NCI-H187 treated with DMSO at 0.1 percent for 48 hours (cell line): ENCODE measurements around the gene DEFB124.
"Not testable (repeated sequence)": the region's sequence is repeated elsewhere in the genome, so short reads cannot be mapped to it uniquely, and the experiment has no call there.

Source experiments
- DNase-seq: peaks from one replicate; lab custom pipeline; 2025; lab: John Stamatoyannopoulos, UW

DEFB124 gene

GRCh38 chr20:31474758-31475427 lies at the start of gene DEFB124, which contains the start of gene REM1:
DEFB124 (minus strand) TSS chr20:31475127; CDS start chr20:31473013, 2,114 bp downstream.
REM1 (plus strand) TSS chr20:31475288; CDS start chr20:31476446, 1,158 bp downstream.
- DNase-seq = no peak

GRCh38 chr20:31523361-31524283 lies 48.7 kb upstream of the DEFB124 start:
- no peak for DNase-seq

GRCh38 chr20:31522731-31523130 lies 47.8 kb upstream of the DEFB124 start:
- DNase-seq = no peak

GRCh38 chr20:31521267-31521666 lies 46.3 kb upstream of the DEFB124 start:
- not testable (repeated sequence) for DNase-seq

- DNase-seq = no peak
Measured at GRCh38 chr20:31517373-31517772, 42.4 kb upstream of the DEFB124 start.

- DNase-seq = no peak
Measured at GRCh38 chr20:31516651-31517050, 41.7 kb upstream of the DEFB124 start.

GRCh38 chr20:31516166-31516565 lies 41.2 kb upstream of the DEFB124 start:
- no peak for DNase-seq

GRCh38 chr20:31515775-31516107 lies 40.8 kb upstream of the DEFB124 start:
- DNase-seq = no peak

GRCh38 chr20:31515072-31515774 lies 40.3 kb upstream of the DEFB124 start:
- no peak for DNase-seq

GRCh38 chr20:31514154-31515071 lies 39.5 kb upstream of the DEFB124 start, which contains the start of gene HM13:
HM13 (plus strand) TSS chr20:31514442; CDS start chr20:31514552, 110 bp downstream.
- DNase-seq = peak; percentile 17

- no peak for DNase-seq
Measured at GRCh38 chr20:31508517-31509244, 33.8 kb upstream of the DEFB124 start.

GRCh38 chr20:31505903-31506302 lies 31.0 kb upstream of the DEFB124 start:
- no peak for DNase-seq

- not testable (repeated sequence) for DNase-seq
Measured at GRCh38 chr20:31502884-31503673, 28.2 kb upstream of the DEFB124 start.

- DNase-seq = no peak
Measured at GRCh38 chr20:31500527-31500926, 25.6 kb upstream of the DEFB124 start.

GRCh38 chr20:31497838-31498540 lies 23.1 kb upstream of the DEFB124 start:
- no peak for DNase-seq

- DNase-seq = no peak
Measured at GRCh38 chr20:31496761-31497295, 21.9 kb upstream of the DEFB124 start.

GRCh38 chr20:31494131-31494530 lies 19.2 kb upstream of the DEFB124 start:
- DNase-seq = no peak

GRCh38 chr20:31490752-31491151 lies 15.8 kb upstream of the DEFB124 start:
- DNase-seq = no peak

GRCh38 chr20:31489152-31489551 lies 14.2 kb upstream of the DEFB124 start:
- DNase-seq = no peak
